Hepatocyte (in vitro differentiated cells): Measurements from ENCODE around the gene CRADD. TPM values are rescaled to one million over a fixed set of nuclear protein-coding genes. Genes with fewer than 3 reads are reported as not detected.

Source experiments
- DNase-seq: peaks from one replicate; pipeline ENCODE4 v3.0.0-alpha.2; 2016; ENCODE audit warnings: low spot score
- H2AFZ ChIP-seq: fragments of 200-600 bp; sonication (generic); 2 replicates; pipeline ENCODE4 v1.6.0; 2016; ENCODE audit warnings: antibody characterized with exemption, mild to moderate bottlenecking
- H3K27ac ChIP-seq: fragments of 200-600 bp; sonication (generic); 2 replicates; pipeline ENCODE4 v1.5.1; 2016; ENCODE audit warnings: mild to moderate bottlenecking
- H3K27me3 ChIP-seq: fragments of 200-600 bp; sonication (generic); 2 replicates; pipeline ENCODE4 v1.6.1; 2016
- H3K36me3 ChIP-seq: fragments of 200-600 bp; sonication (generic); replicated peaks from 2 replicates; pipeline ENCODE4 v1.5.1; 2016; ENCODE audit warnings: low read depth; ENCODE audit not compliant: insufficient read depth
- H3K4me1 ChIP-seq: fragments of 200-600 bp; sonication (generic); 2 replicates; pipeline ENCODE4 v1.5.1; 2016; ENCODE audit warnings: mild to moderate bottlenecking, moderate library complexity; ENCODE audit not compliant: insufficient read depth
- H3K4me2 ChIP-seq: fragments of 200-600 bp; sonication (generic); 2 replicates; pipeline ENCODE4 v1.6.0; 2016
- H3K4me3 ChIP-seq: fragments of 200-600 bp; sonication (generic); 2 replicates; pipeline ENCODE4 v1.5.1; 2016; ENCODE audit warnings: mild to moderate bottlenecking
- H3K79me2 ChIP-seq: fragments of 200-600 bp; sonication (generic); 2 replicates; pipeline ENCODE4 v1.6.0; 2017; ENCODE audit warnings: mild to moderate bottlenecking
- H3K9me2 ChIP-seq: fragments of 200-600 bp; sonication (generic); replicated peaks from 2 replicates; pipeline ENCODE4 v1.6.0; 2017; ENCODE audit warnings: mild to moderate bottlenecking; ENCODE audit not compliant: insufficient read depth
- H3K9me3 ChIP-seq: fragments of 200-600 bp; sonication (generic); 2 replicates; pipeline ENCODE4 v1.5.1; 2016; ENCODE audit warnings: low read depth, mild to moderate bottlenecking
- H4K20me1 ChIP-seq: fragments of 200-600 bp; sonication (generic); 2 replicates; pipeline ENCODE4 v1.6.0; 2016; ENCODE audit warnings: mild to moderate bottlenecking; ENCODE audit not compliant: insufficient read depth, poor library complexity, severe bottlenecking
- CTCF ChIP-seq: fragments of 200-600 bp; sonication (generic); IDR thresholded peaks from 2 replicates; pipeline ENCODE4 v1.5.1; 2016; ENCODE audit warnings: antibody characterized with exemption, mild to moderate bottlenecking; ENCODE audit not compliant: poor library complexity
- EZH2 ChIP-seq: fragments of 200-600 bp; sonication (generic); IDR thresholded peaks from 2 replicates; pipeline ENCODE4 v1.6.1; 2016; ENCODE audit warnings: antibody characterized with exemption, mild to moderate bottlenecking, borderline replicate concordance
- EZH2phosphoT487 ChIP-seq: fragments of 200-600 bp; sonication (generic); IDR thresholded peaks from one replicate; pipeline ENCODE4 v1.6.1; 2018; ENCODE audit warnings: antibody characterized with exemption, mild to moderate bottlenecking, low read depth, moderate library complexity; ENCODE audit not compliant: unreplicated experiment, severe bottlenecking
- WGBS: methylation state at CpG from one replicate; pipeline ENCODE4 v1.1.6; 2016; ENCODE audit warnings: low lambda C conversion rate; ENCODE audit errors: missing lambda C conversion rate; 5-methylcytosine and 5-hydroxymethylcytosine counted together
- polyA plus RNA-seq: library from polyadenylated mRNA; unstranded; fragments of >200 nt; fragmentation: Nextera tagmentation; extraction: Ambion mirVana; gene quantifications from 2 replicates; pipeline ENCODE4 v1.2.1, GENCODE V29; 2016
- total RNA-seq: library from RNA; depleted of rRNA; stranded (reverse); fragments of >200 nt; gene quantifications from 2 replicates; pipeline ENCODE4 v1.2.3, GENCODE V29; 2014

The CRADD gene
- total and polyA plus RNA-seq, 2 experiments from 2014 or later, result 19.5 to 27.3 TPM

GRCh38 chr12:93896427-93896826 is 219.3 kb downstream of the CRADD start:
- Histone ChIP-seq H2AFZ (no peak overlapping the region), H3K27ac (no peak overlapping the region), H3K9me2 (no peaks in the 10 kb centered on the region), H3K4me3 (no peak overlapping the region), H3K4me2 (no peak overlapping the region), H3K4me1 (no peaks in the 10 kb centered on the region), H3K27me3 (no peaks in the 10 kb centered on the region), H3K9me3 (no peaks in the 10 kb centered on the region), H3K79me2 (no peaks in the 10 kb centered on the region), H3K36me3 (no peaks in the 10 kb centered on the region), H4K20me1 (no peaks in the 10 kb centered on the region)
- WGBS, result 100% methylated on average over 1 of the region's 1 CpG
- no peak for TF ChIP-seq EZH2phosphoT487
- no peak for TF ChIP-seq EZH2
- no peak for TF ChIP-seq CTCF
- DNase-seq, result no peak

GRCh38 chr12:93896952-93897351 is 219.8 kb downstream of the CRADD start:
- TF ChIP-seq EZH2phosphoT487 (no peak), CTCF (no peak)
- Histone ChIP-seq H3K4me1 (no peaks in the 10 kb centered on the region), H3K4me3 (no peak overlapping the region), H3K9me2 (no peaks in the 10 kb centered on the region), H4K20me1 (no peaks in the 10 kb centered on the region), H3K9me3 (no peaks in the 10 kb centered on the region), H3K79me2 (no peaks in the 10 kb centered on the region), H3K36me3 (no peaks in the 10 kb centered on the region), H3K27me3 (no peaks in the 10 kb centered on the region), H2AFZ (no peak overlapping the region), H3K27ac (no peak overlapping the region), H3K4me2 (no peak overlapping the region)
- DNase-seq, result no peak
- 91% methylated on average over 6 of the region's 6 CpGs for WGBS

- Histone ChIP-seq H3K4me1 (no peaks in the 10 kb centered on the region), H3K79me2 (no peaks in the 10 kb centered on the region), H3K4me2 (no peak overlapping the region), H2AFZ (no peak overlapping the region), H3K4me3 (no peak overlapping the region), H4K20me1 (no peaks in the 10 kb centered on the region), H3K27ac (no peak overlapping the region), H3K36me3 (no peaks in the 10 kb centered on the region), H3K27me3 (no peaks in the 10 kb centered on the region), H3K9me2 (no peaks in the 10 kb centered on the region), H3K9me3 (no peaks in the 10 kb centered on the region)
- WGBS, result 90% methylated on average over 3 of the region's 3 CpGs
- no peak for DNase-seq
- TF ChIP-seq CTCF, result no peak
- TF ChIP-seq EZH2, result no peak
- TF ChIP-seq EZH2phosphoT487, result no peak
Measured at GRCh38 chr12:93901739-93902138, 224.6 kb downstream of the CRADD start.

GRCh38 chr12:93902192-93902591 is 225.0 kb downstream of the CRADD start:
- Histone ChIP-seq H4K20me1 (no peaks in the 10 kb centered on the region), H3K9me3 (no peaks in the 10 kb centered on the region), H3K79me2 (no peaks in the 10 kb centered on the region), H3K36me3 (no peaks in the 10 kb centered on the region), H3K27ac (no peak overlapping the region), H3K9me2 (no peaks in the 10 kb centered on the region), H2AFZ (no peak overlapping the region), H3K27me3 (no peaks in the 10 kb centered on the region), H3K4me2 (no peak overlapping the region), H3K4me1 (no peaks in the 10 kb centered on the region), H3K4me3 (no peak overlapping the region)
- 88% methylated on average over 4 of the region's 4 CpGs for WGBS
- TF ChIP-seq CTCF (no peak), EZH2phosphoT487 (no peak), EZH2 (no peak)
- no peak for DNase-seq
